Esophagus (tissue), 2 donors: ENCODE results near the gene ZNF358. TPM values are rescaled to one million over a fixed set of nuclear protein-coding genes. Genes with fewer than 3 reads are reported as not detected.

Experiments
- H3K27ac ChIP-seq, 2 donors: one replicate each; pipeline ENCODE4 v1.5.1; 2013; ENCODE audit warnings: low read depth in 2 of 2, mild to moderate bottlenecking in 2 of 2, inconsistent platforms in 1 of 2, low read length in 1 of 2, moderate library complexity in 1 of 2
- H3K27me3 ChIP-seq, 2 donors: one replicate each; pipeline ENCODE4 v1.6.1; 2013; ENCODE audit warnings: low read length in 2 of 2, control low read depth in 1 of 2, mild to moderate bottlenecking in 1 of 2; ENCODE audit not compliant: insufficient read depth in 2 of 2, control insufficient read depth in 1 of 2
- H3K36me3 ChIP-seq, 2 donors: one replicate each; pipeline ENCODE4 v1.6.1; 2013; ENCODE audit warnings: low read length in 1 of 2; ENCODE audit not compliant: control insufficient read depth in 2 of 2, insufficient read depth in 2 of 2
- H3K4me1 ChIP-seq, 2 donors: one replicate each; pipeline ENCODE4 v1.6.1; 2013; ENCODE audit warnings: low read length in 1 of 2; ENCODE audit not compliant: control insufficient read depth in 2 of 2, insufficient read depth in 2 of 2
- H3K4me3 ChIP-seq, 2 donors: one replicate each; pipeline ENCODE4 v1.5.1; 2013; ENCODE audit warnings: low read length in 2 of 2, mild to moderate bottlenecking in 2 of 2, low read depth in 1 of 2, moderate library complexity in 1 of 2
- H3K9me3 ChIP-seq, 2 donors: one replicate each; pipeline ENCODE4 v1.6.1; 2013; ENCODE audit warnings: mild to moderate bottlenecking in 2 of 2, low read depth in 1 of 2, low read length in 1 of 2, moderate library complexity in 1 of 2; ENCODE audit not compliant: control insufficient read depth in 2 of 2, insufficient read depth in 1 of 2
- WGBS, 2 donors: extraction: QIAGEN DNeasy Blood & Tissue Kit; methylation state at CpG; one replicate each; pipeline ENCODE4 v1.1.7; 2013; 5-methylcytosine and 5-hydroxymethylcytosine counted together
- polyA plus RNA-seq, 2 donors: library from polyadenylated mRNA; stranded (reverse); fragments of 200-250 nt; gene quantifications; one replicate each; pipeline ENCODE4 v1.2.3, GENCODE V29; 2013
- donor health status: healthy with polysubstance abuse.
- donor health status: Bipolar disorder and iron deficiency.

Gene ZNF358
- polyA plus RNA-seq, 2 donors, result 19.6 to 25.6 TPM

DNA sequence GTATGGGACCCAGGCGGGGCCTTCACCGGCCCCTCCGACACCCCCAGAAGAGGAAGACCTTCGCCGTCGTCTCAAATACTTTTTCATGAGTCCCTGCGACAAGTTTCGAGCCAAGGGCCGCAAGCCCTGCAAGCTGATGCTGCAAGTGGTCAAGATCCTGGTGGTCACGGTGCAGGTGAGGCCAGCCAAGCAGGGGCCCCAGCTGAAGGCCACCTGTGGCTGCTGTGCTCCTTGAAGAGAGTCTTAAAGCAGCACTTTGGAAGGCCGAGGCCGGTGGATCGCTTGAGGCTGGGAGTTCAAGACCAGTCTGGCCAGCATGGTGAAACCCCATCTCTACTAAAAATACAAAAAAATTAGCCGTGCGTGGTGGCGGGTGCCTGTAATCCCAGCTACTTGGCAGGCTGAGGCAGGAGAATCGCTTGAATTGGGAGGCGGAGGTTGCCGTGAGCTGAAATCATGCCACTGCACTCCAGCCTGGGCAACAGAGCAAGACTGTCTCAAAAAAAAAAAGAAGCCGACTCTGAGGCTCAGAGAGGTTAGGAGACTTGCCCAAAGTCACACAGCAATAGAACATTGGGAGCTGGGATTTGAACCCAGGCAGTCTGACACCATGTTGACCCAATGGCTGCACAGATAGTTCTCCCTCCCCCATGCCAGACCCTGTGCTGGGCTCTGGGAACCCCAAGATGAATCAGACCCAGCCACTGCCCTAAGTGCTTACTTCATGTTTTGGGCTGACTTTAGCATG is 9.3 kb downstream of the ZNF358 start:
- Histone ChIP-seq H3K36me3 (peaks cover 2 to 31% of the 10 kb centered on the region in 2 donors), H3K4me1 (peaks cover 5 to 9% of the 10 kb centered on the region in 2 donors), H3K4me3 (no peak overlapping the region), H3K9me3 (no peaks in the 10 kb centered on the region), H3K27ac (no peak overlapping the region), H3K27me3 (no peaks in the 10 kb centered on the region)
- WGBS, 2 donors, result 91 to 93% methylated on average over 20 of the region's 20 CpGs

DNA sequence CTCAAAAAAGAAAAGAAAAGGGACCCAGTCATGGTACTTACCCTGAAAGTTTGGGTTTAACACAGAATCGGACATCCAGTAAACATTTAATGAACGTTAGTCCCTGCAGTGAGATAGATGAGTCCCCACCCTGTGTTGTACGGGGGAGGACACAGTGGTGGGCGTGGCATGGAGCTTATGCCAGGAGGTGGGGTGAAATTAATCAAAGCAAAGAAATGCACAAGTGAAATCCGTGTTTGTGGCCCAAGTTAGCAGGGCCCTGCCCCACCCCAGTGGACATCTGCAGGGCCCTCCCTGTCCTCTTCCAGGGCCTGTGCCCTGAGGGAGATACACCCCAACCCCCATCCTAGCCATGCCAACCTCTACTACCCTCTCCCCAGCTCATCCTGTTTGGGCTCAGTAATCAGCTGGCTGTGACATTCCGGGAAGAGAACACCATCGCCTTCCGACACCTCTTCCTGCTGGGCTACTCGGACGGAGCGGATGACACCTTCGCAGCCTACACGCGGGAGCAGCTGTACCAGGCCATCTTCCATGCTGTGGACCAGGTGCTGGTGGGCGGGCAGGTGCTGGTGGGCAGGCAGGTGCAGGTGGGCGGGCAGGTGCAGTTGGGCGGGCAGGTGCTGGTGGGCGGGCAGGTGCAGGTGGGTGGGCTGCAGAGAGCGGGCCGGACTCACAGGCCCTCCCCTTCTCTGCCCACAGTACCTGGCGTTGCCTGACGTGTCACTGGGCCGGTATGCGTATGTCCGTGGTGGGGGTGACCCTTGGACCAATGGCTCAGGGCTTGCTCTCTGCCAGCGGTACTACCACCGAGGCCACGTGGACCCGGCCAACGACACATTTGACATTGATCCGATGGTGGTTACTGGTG is 10.4 kb downstream of the ZNF358 start:
- peaks cover 2 to 31% of the 10 kb centered on the region in 2 donors for H3K36me3 ChIP-seq
- no peak overlapping the region for H3K4me3 ChIP-seq
- no peak overlapping the region for H3K27ac ChIP-seq
- 87% methylated on average over 31 of the region's 31 CpGs for WGBS, 2 donors
- H3K9me3 ChIP-seq, result no peaks in the 10 kb centered on the region
- H3K4me1 ChIP-seq, result peaks cover 5 to 9% of the 10 kb centered on the region in 2 donors
- no peaks in the 10 kb centered on the region for H3K27me3 ChIP-seq

DNA sequence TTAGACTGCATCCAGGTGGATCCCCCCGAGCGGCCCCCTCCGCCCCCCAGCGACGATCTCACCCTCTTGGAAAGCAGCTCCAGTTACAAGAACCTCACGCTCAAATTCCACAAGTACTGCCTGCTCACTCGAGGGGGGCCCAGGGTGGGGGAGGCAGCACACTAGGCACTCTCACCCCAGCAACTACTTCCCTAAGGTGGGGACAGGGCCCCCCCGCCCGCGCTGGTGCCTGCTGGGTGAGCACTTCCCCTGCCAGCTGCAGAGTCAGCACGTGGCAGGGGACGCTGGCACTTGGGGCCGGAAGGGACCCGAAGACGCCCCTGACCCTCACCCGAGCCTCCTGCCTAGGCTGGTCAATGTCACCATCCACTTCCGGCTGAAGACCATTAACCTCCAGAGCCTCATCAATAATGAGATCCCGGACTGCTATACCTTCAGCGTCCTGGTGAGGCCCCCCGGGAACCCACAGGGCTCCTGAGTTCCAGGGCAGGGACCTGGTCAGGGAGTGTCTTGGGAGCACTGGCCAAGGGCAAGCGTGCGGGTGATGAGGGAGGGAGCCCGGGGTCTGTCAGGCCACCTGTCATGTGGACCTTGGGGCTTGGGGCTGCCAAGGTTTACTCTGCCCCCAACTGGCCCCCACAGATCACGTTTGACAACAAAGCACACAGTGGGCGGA is 11.8 kb downstream of the ZNF358 start:
- 84 to 85% methylated on average over 25 of the region's 25 CpGs for WGBS, 2 donors

DNA sequence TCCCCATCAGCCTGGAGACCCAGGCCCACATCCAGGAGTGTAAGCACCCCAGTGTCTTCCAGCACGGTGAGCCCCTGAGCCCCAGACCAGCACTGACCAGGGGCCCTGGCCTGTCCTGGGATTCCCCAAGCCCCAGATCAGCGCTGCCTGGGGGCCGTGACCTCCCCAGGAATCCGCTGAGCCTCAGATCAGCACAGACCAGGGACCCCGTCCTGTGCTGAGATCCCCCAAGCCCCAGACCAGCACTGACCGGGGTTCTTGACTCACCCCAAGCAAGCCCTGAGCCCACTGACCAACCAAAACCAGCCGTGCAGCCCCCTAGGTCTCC is 12.3 kb downstream of the ZNF358 start:
- H3K4me3 ChIP-seq, result no peak overlapping the region
- WGBS, 2 donors, result 90 to 93% methylated on average over 7 of the region's 7 CpGs
- H3K27me3 ChIP-seq, result no peaks in the 10 kb centered on the region
- no peak overlapping the region for H3K27ac ChIP-seq
- H3K36me3 ChIP-seq, result peaks cover 2 to 31% of the 10 kb centered on the region in 2 donors
- H3K9me3 ChIP-seq, result no peaks in the 10 kb centered on the region
- H3K4me1 ChIP-seq, result peaks cover 2 to 3% of the 10 kb centered on the region in 2 donors

More for the DNA sequence above, 11.8 kb downstream of the ZNF358 start:
- Histone ChIP-seq H3K27me3 (no peaks in the 10 kb centered on the region), H3K4me1 (peaks cover 4 to 5% of the 10 kb centered on the region in 2 donors), H3K9me3 (no peaks in the 10 kb centered on the region), H3K36me3 (peaks cover 2 to 31% of the 10 kb centered on the region in 2 donors), H3K4me3 (no peak overlapping the region), H3K27ac (no peak overlapping the region)

DNA sequence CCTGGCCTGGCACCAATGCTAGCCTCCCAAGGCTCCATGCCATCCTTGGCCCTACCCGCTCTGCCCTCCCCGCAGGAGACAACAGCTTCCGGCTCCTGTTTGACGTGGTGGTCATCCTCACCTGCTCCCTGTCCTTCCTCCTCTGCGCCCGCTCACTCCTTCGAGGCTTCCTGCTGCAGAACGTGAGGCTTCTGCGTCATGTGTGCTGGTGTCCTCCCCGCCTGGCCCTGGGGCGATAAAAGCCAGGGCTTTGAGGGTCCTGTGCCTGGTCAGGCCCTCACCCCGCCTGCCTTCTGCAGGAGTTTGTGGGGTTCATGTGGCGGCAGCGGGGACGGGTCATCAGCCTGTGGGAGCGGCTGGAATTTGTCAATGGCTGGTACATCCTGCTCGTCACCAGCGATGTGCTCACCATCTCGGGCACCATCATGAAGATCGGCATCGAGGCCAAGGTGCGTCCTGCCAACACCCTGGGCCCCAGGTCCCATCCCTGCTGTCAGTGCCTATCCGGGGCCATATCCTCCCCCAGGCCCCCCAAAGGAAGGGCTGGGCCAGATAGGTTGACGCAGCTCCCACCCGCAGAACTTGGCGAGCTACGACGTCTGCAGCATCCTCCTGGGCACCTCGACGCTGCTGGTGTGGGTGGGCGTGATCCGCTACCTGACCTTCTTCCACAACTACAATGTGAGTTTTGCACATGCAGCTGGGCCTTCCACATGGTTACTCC is 12.8 kb downstream of the ZNF358 start:
- Histone ChIP-seq H3K36me3 (peaks cover 2 to 31% of the 10 kb centered on the region in 2 donors), H3K4me3 (no peak overlapping the region), H3K27ac (no peak overlapping the region), H3K27me3 (no peaks in the 10 kb centered on the region), H3K9me3 (no peaks in the 10 kb centered on the region), H3K4me1 (peaks cover 0 to 6% of the 10 kb centered on the region in 2 donors)
- 91 to 92% methylated on average over 31 to 32 of the region's 32 CpGs for WGBS, 2 donors

DNA sequence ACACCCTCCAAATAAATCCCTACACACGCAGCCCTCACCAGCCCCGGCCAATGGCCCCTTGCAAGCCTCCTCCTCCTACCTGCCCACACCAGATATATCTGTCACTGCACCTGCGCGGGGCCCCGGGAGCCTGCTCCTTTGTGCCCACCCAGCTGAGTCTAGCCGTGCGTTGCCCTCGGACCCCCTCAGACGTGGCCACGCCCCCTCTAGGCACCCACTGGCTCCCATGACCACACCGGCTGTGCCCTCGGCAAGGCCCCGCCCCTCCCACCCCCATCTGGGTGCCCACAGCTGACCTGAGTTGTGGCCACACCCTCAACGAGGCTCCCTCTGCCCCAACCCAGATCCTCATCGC is 13.3 kb downstream of the ZNF358 start:
- H3K9me3 ChIP-seq, result no peaks in the 10 kb centered on the region
- no peak overlapping the region for H3K4me3 ChIP-seq
- H3K27me3 ChIP-seq, result no peaks in the 10 kb centered on the region
- H3K36me3 ChIP-seq, result peaks cover 2 to 31% of the 10 kb centered on the region in 2 donors
- peaks cover 0 to 6% of the 10 kb centered on the region in 2 donors for H3K4me1 ChIP-seq
- WGBS, 2 donors, result 76 to 87% methylated on average over 15 of the region's 15 CpGs
- no peak overlapping the region for H3K27ac ChIP-seq

DNA sequence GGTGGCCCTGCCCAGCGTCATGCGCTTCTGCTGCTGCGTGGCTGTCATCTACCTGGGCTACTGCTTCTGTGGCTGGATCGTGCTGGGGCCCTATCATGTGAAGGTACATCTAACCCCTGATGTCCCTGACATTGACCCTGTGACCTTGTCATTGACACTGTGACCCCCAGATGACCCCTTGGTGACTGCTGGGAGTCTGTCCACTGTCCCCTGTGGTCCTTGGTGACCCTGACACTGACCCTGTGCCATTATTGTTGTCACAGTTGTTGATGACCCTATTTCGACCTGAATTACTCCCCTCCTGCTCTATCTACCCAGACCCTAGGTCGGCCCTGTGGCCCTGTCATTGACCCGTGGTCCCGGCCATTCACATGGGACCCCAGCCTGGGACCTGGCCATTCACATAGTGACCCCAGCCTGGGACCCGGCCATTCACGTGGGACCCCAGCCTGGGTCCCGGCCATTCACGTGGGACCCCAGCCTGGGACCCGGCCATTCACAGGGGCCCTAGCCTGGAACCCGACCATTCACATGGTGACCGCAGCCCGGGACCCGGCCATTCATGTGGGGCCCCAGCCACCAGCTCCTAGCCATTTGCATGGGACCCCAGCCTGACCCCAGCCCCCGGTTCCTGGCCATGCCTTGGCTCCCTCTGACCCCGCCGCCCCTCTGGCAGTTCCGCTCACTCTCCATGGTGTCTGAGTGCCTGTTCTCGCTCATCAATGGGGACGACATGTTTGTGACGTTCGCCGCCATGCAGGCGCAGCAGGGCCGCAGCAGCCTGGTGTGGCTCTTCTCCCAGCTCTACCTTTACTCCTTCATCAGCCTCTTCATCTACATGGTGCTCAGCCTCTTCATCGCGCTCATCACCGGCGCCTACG is 13.9 kb downstream of the ZNF358 start:
- no peak overlapping the region for H3K27ac ChIP-seq
- H3K4me1 ChIP-seq, result peaks cover 0 to 6% of the 10 kb centered on the region in 2 donors
- no peaks in the 10 kb centered on the region for H3K9me3 ChIP-seq
- peaks cover 2 to 31% of the 10 kb centered on the region in 2 donors for H3K36me3 ChIP-seq
- no peaks in the 10 kb centered on the region for H3K27me3 ChIP-seq
- H3K4me3 ChIP-seq, result no peak overlapping the region
- WGBS, 2 donors, result 95% methylated on average over 33 of the region's 33 CpGs

DNA sequence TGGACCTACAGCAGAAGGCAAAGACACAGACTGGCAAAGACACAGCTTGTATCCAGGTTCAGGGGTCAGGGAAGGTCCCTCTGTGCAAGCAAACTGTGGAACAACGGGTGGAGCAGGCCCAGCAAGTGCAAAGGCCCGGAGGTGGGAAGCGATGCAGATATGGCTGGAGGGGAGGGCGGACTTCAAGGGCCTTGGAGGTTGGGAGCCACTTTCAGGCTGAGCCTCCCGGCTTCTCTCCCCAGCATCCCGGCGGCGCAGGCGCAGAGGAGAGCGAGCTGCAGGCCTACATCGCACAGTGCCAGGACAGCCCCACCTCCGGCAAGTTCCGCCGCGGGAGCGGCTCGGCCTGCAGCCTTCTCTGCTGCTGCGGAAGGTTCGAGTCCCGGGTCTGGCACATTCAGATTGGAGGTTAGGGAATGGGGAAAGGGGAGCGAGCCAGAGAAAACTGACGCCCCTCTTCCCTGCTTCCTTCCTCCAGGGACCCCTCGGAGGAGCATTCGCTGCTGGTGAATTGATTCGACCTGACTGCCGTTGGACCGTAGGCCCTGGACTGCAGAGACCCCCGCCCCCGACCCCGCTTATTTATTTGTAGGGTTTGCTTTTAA is 17.5 kb downstream of the ZNF358 start:
- Histone ChIP-seq H3K27ac (peak overlapping the region; percentile 78 to 83), H3K36me3 (peaks cover 0 to 14% of the 10 kb centered on the region in 2 donors), H3K9me3 (no peaks in the 10 kb centered on the region), H3K4me1 (peaks cover 0 to 11% of the 10 kb centered on the region in 2 donors), H3K4me3 (peak overlapping the region; percentile 39 to 75), H3K27me3 (no peaks in the 10 kb centered on the region)
- WGBS, 2 donors, result 25% methylated on average over 30 of the region's 30 CpGs
